Measurements from ENCODE around the gene LPO. TPM values are rescaled to one million over a fixed set of nuclear protein-coding genes. Genes with fewer than 3 reads are reported as not detected.

LPO gene
- total RNA-seq, 2 experiments from 2014 or later, result not detected

DNA sequence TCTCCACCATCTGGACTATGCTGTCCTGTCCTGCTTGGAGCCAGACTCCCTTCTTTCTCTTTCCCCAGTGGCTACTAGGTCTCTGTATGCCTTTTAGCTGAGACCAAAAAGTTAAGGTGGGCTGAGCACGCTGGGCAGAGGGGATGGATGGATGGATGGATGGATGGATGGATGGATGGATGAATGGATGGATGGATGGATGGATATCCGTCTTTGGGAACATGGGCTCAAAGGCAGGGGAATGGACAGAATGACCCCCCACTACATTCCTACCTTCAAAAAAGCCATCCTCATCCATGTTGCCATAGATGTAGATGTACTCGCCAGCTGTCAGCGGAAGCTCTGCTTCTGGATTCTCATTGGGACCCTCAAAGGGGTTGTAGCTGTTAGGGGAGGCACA, 77.4 kb downstream of the LPO start:
- Mint-ChIP-seq H3K27me3 (ENCODE audit: low read depth) (no peaks in the 10 kb centered on the region), H3K9me3 (ENCODE audit: insufficient read depth) (no peaks in the 10 kb centered on the region), H3K4me3 (no peak overlapping the region), H3K36me3 (ENCODE audit: low read depth) (peaks cover 14% of the 10 kb centered on the region), H3K4me1 (ENCODE audit: low read depth) (peaks cover 19% of the 10 kb centered on the region), H3K27ac (no peak overlapping the region)
- CTCF ChIA-PET, result interaction anchor here (1.3 to 7.5 kb wide), 9 partner anchors 7 to 132 kb away, joined by 5 to 235 read pairs (median 62); partner anchors contain the start of genes RNF43, SUPT4H1 and TSPOAP1
- ATAC-seq (no peak), DNase-seq (peak; percentile 16)
- POLR2A ChIA-PET, result interaction anchor here (0.8 to 28.8 kb wide), 5 partner anchors 11 to 150 kb away, joined by 3 to 2649 read pairs (median 122); partner anchors contain the start of genes SUPT4H1 and TSPOAP1

DNA sequence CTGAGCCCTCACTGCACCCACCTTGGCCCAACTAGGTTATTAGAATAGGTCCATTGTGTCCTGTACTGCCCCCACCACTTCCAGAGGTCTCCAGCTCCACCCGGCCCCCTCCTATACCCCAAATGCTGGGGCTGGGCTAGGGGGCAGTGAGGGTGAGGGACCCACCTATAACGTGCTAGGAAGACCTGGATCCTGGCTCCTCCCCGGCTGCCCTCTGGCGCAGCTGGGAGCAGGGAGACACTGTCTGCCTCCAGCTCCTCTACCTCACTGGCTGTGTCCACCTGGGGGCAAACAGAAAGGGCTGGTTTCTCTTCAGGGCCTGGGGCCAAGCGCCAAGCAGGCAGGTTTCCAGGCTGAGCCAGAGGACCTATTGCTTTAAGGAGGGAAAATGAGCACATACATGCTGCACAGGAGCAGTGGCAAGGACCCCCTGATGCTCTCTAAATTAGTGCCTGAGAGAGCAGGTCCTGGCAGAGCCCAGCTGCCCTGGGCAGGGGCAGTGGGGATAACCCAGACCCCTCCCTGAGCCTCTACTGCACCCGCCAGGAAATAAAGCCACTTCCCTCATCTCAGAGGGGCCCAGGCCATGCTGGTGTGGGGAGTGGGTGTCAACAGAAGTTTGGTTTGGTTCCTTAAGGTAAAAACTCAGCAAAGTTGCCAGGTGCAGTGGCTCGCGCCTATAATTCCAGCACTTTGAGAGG, 78.0 kb downstream of the LPO start:
- Mint-ChIP-seq H3K36me3 (ENCODE audit: low read depth) (peaks cover 16% of the 10 kb centered on the region), H3K27me3 (ENCODE audit: low read depth) (no peaks in the 10 kb centered on the region), H3K27ac (no peak overlapping the region), H3K4me3 (no peak overlapping the region), H3K9me3 (ENCODE audit: insufficient read depth) (no peaks in the 10 kb centered on the region), H3K4me1 (ENCODE audit: low read depth) (peaks cover 19% of the 10 kb centered on the region)
- CTCF ChIA-PET, result interaction anchor here (1.0 to 7.5 kb wide), 27 partner anchors 8 to 272 kb away, joined by 3 to 235 read pairs (median 11); partner anchors contain the start of genes HSF5, MTMR4, RNF43 and SUPT4H1
- ATAC-seq (no peak), DNase-seq (peak; percentile 19)
- POLR2A ChIA-PET, result interaction anchor here (0.8 to 28.8 kb wide), 10 partner anchors 9 to 315 kb away, joined by 3 to 2649 read pairs (median 8); partner anchors contain the start of genes RNF43, SUPT4H1 and TSPOAP1

DNA sequence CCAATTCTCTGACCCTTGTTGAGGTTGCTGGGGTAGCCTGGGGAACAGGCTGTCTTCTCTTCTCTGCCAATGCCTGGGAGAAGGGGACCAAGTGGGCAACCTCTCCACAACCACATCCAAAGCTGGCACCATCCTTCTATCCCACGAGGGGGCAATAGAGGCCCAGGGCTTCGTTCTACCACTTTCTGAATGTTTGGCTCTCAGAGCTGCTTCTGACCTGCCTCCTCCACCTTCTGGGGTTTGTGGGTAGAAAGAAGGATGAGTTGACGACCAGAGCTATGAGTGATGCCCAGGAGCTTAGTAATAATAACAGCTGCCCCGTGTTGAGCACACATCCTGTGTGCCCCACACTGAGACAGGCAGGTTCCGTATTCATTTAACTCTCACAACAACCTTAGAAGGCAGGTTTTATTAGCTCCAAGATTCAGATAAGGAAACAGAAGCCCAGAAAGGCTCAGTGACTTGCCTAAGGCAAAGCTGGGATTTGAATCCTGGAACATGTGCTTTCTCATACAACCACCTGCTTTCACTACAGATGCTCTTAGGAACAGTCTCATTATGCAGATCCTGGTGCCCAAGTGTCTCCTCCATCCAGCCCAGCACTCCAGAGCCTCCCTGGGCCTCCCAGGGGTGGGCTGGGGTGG, 79.2 kb downstream of the LPO start:
- H3K36me3 Mint-ChIP-seq (ENCODE audit: low read depth), result peaks cover 23% of the 10 kb centered on the region
- CTCF ChIA-PET, result interaction anchor here (0.7 to 7.5 kb wide), 50 partner anchors 9 to 314 kb away, joined by 3 to 235 read pairs (median 7); partner anchors contain the start of genes HSF5, MTMR4, RNF43 and SUPT4H1
- peak overlapping the region; percentile 71 for H3K27ac Mint-ChIP-seq
- peak; percentile 85 for ATAC-seq
- H3K27me3 Mint-ChIP-seq (ENCODE audit: low read depth), result no peaks in the 10 kb centered on the region
- peak; percentile 83 for DNase-seq
- POLR2A ChIA-PET, result interaction anchor here (0.9 to 28.8 kb wide), 10 partner anchors 9 to 314 kb away, joined by 3 to 2649 read pairs (median 8); partner anchors contain the start of genes RNF43, SUPT4H1 and TSPOAP1
- H3K9me3 Mint-ChIP-seq (ENCODE audit: insufficient read depth), result no peaks in the 10 kb centered on the region
- peaks cover 19% of the 10 kb centered on the region for H3K4me1 Mint-ChIP-seq (ENCODE audit: low read depth)
- peak overlapping the region; percentile 27 for H3K4me3 Mint-ChIP-seq

DNA sequence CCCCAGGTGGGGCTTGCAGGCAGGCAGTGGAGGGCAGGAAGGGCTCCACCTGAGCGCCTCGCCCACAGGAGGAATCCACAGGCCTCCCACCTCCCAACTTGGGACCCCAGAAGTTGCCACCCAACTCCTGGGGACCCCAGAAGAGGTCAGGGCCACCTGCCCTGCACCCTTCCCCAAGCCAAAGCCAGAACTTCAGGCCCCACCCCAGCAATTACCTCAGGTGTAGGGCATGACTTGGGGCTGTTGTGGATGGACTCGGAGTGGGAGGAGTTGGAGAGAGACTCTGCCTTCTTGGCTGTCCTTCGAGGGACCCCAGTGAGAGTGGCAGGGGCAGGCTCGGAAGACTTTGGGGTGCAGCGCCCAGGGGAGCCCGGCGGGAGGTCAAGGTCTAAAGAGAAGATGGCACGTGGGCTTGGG, 79.7 kb downstream of the LPO start:
- ATAC-seq (no peak), DNase-seq (peak; percentile 19)
- CTCF ChIA-PET, result interaction anchor here (0.7 to 7.5 kb wide), 47 partner anchors 9 to 314 kb away, joined by 3 to 235 read pairs (median 7); partner anchors contain the start of genes HSF5, MTMR4, RNF43 and SUPT4H1
- POLR2A ChIA-PET, result interaction anchor here (0.9 to 28.8 kb wide), 7 partner anchors 9 to 99 kb away, joined by 3 to 2649 read pairs (median 10); partner anchors contain the start of genes RNF43, SUPT4H1 and TSPOAP1
- Mint-ChIP-seq H3K4me3 (no peak overlapping the region), H3K27me3 (ENCODE audit: low read depth) (no peaks in the 10 kb centered on the region), H3K36me3 (ENCODE audit: low read depth) (peaks cover 23% of the 10 kb centered on the region), H3K27ac (peak overlapping the region; percentile 71), H3K9me3 (ENCODE audit: insufficient read depth) (no peaks in the 10 kb centered on the region), H3K4me1 (ENCODE audit: low read depth) (peaks cover 19% of the 10 kb centered on the region)

Other genes starting within 250 kb of the LPO start
- 100 to 1,000 TPM; 382 to 383 TPM for gene SRSF1, start 231.3 kb upstream of the LPO start, total RNA-seq
- gene DYNLL2, start 155.2 kb upstream of the LPO start, total RNA-seq, result 10 to 100 TPM; 30.9 to 31.7 TPM
- under 1 TPM; 0.50 TPM for gene OR4D1, start 90.2 kb upstream of the LPO start, total RNA-seq
- not detected for gene OR4D2, start 71.6 kb upstream of the LPO start, total RNA-seq
- not detected for gene EPX, start 45.9 kb upstream of the LPO start, total RNA-seq
- 10 to 100 TPM; 16.1 to 17.6 TPM for gene MKS1, start 19.3 kb upstream of the LPO start, total RNA-seq
- gene MPO, start 42.4 kb downstream of the LPO start, total RNA-seq, result not detected
- gene TSPOAP1, start 90.2 kb downstream of the LPO start, total RNA-seq, result 10 to 100 TPM; 45.8 to 51.5 TPM
- 10 to 100 TPM; 75.2 to 90.8 TPM for gene SUPT4H1, start 113.6 kb downstream of the LPO start, total RNA-seq
- gene RNF43, start 178.9 kb downstream of the LPO start, total RNA-seq, result under 1 TPM in 1 of 2 experiments, not detected in 1; 0.05 TPM
- under 1 TPM; 0.08 to 0.18 TPM for gene HSF5, start 249.8 kb downstream of the LPO start, total RNA-seq